Sigmoid colon (tissue), 7 donors: ENCODE data around the gene SLC9A5. TPM values are rescaled to one million over a fixed set of nuclear protein-coding genes. Genes with fewer than 3 reads are reported as not detected.

Experiments
- DNase-seq: peaks from one replicate; pipeline ENCODE4 v3.0.0-alpha.2; 2019
- H3K27ac ChIP-seq, 4 donors: fragments of 200-600 bp; sonication (generic); one replicate each; pipeline ENCODE4 v1.5.1; 2016 to 2019; ENCODE audit warnings: mild to moderate bottlenecking in 1 of 4
- H3K27me3 ChIP-seq, 3 donors: fragments of 200-600 bp; sonication (generic); one replicate each; pipeline ENCODE4 v1.5.1; 2019; ENCODE audit warnings: mild to moderate bottlenecking in 1 of 3
- H3K36me3 ChIP-seq, 4 donors: fragments of 200-600 bp; sonication (generic); one replicate each; pipeline ENCODE4 v1.5.1; 2016 to 2019
- H3K4me1 ChIP-seq, 4 donors: fragments of 200-600 bp; sonication (generic); one replicate each; pipeline ENCODE4 v1.5.1; 2017 to 2019
- H3K4me3 ChIP-seq, 4 donors: fragments of 200-600 bp; sonication (generic); one replicate each; pipeline ENCODE4 v1.5.1; 2017 to 2019; ENCODE audit warnings: mild to moderate bottlenecking in 2 of 4, moderate library complexity in 1 of 4
- H3K9me3 ChIP-seq, 4 donors: fragments of 200-600 bp in 3 of 4; sonication (generic) in 3 of 4; one replicate each; pipeline versions ENCODE4 v1.5.1 to v1.6.1; 2013 to 2019
- CTCF ChIP-seq, 4 experiments: fragments of 450-650 bp in 3 of 4; fragments of 200-600 bp in 1 of 4; IDR thresholded peaks; one replicate each; pipeline ENCODE4 v1.5.1; 2016 to 2019; ENCODE audit warnings: antibody characterized with exemption in 4 of 4, mild to moderate bottlenecking in 3 of 4, moderate library complexity in 2 of 4
- EP300 ChIP-seq, 4 donors: sonication (generic); formaldehyde crosslinking; IDR thresholded peaks; one replicate each; pipeline ENCODE4 v1.6.1; 2017; ENCODE audit warnings: antibody characterized with exemption in 4 of 4
- POLR2A ChIP-seq, 2 donors: fragments of 450-650 bp; IDR thresholded peaks; one replicate each; pipeline ENCODE4 v1.6.1; 2016; ENCODE audit warnings: antibody characterized with exemption in 2 of 2, mild to moderate bottlenecking in 2 of 2, moderate library complexity in 2 of 2
- POLR2AphosphoS5 ChIP-seq, 4 donors: sonication (generic); formaldehyde crosslinking; IDR thresholded peaks; one replicate each; pipeline ENCODE4 v1.6.1; 2017; ENCODE audit warnings: antibody characterized with exemption in 4 of 4
- WGBS, 2 donors: extraction: QIAGEN DNeasy Blood & Tissue Kit; methylation state at CpG; one replicate each; pipeline ENCODE4 v1.1.7; 2013; 5-methylcytosine and 5-hydroxymethylcytosine counted together
- intact Hi-C: fragments of 100-400 bp; cut with DNase I; formaldehyde crosslinking; loops from one replicate; pipeline ENCODE4 v1.15.1; 2023
- polyA plus RNA-seq, 3 donors: library from polyadenylated mRNA; stranded (reverse); fragments of 200-250 nt; gene quantifications; one replicate each; pipeline ENCODE4 v1.2.3, GENCODE V29; 2013
- total RNA-seq, 4 donors: library from RNA; depleted of rRNA; stranded (reverse); fragments of >200 nt; gene quantifications; one replicate each; pipeline ENCODE4 v1.1.0, GENCODE V29; 2016
- donor health status: healthy with polysubstance abuse.
- donor health status: Bipolar disorder and iron deficiency.
- donor health status: healthy.

The SLC9A5 gene
- total and polyA plus RNA-seq, 7 donors: 0.46 to 6.1 (median 0.99) TPM; not detected in 2

GRCh38 chr16:67213197-67214019, 35.4 kb upstream of the SLC9A5 start:
- H3K27ac ChIP-seq: no peak overlapping the region
- 74 to 84% methylated on average over 8 of the region's 8 CpGs for WGBS, 2 donors

GRCh38 chr16:67215706-67216105, 33.1 kb upstream of the SLC9A5 start:
- Histone ChIP-seq H3K36me3 (no peaks in the 10 kb centered on the region), H3K27ac (no peak overlapping the region), H3K4me3 (no peak overlapping the region), H3K9me3 (no peaks in the 10 kb centered on the region), H3K27me3 (no peaks in the 10 kb centered on the region), H3K4me1 (no peaks in the 10 kb centered on the region)
- intact Hi-C loops: no loop called here
- 68 to 74% methylated on average over 5 of the region's 5 CpGs for WGBS, 2 donors
- TF ChIP-seq POLR2A (IDR thresholded peaks at IDR 0.05) (no peak), EP300 (IDR thresholded peaks at IDR 0.05) (no peak), POLR2AphosphoS5 (IDR thresholded peaks at IDR 0.05) (no peak), CTCF (IDR thresholded peaks at IDR 0.05) (no peak)
- no peak for DNase-seq

More at GRCh38 chr16:67213197-67214019, 35.4 kb upstream of the SLC9A5 start:
- TF ChIP-seq EP300 (IDR thresholded peaks at IDR 0.05): no peak
- TF ChIP-seq POLR2A (IDR thresholded peaks at IDR 0.05): no peak
- no peak for TF ChIP-seq CTCF (IDR thresholded peaks at IDR 0.05)
- TF ChIP-seq POLR2AphosphoS5 (IDR thresholded peaks at IDR 0.05): no peak
- Histone ChIP-seq H3K36me3 (no peaks in the 10 kb centered on the region), H3K4me1 (no peaks in the 10 kb centered on the region), H3K4me3 (no peak overlapping the region), H3K27me3 (no peaks in the 10 kb centered on the region), H3K9me3 (no peaks in the 10 kb centered on the region)
- intact Hi-C loops: no loop called here
- DNase-seq: no peak

- intact Hi-C loops: no loop called here
- H3K36me3 ChIP-seq: no peaks in the 10 kb centered on the region
These were observed 31.9 kb upstream of the SLC9A5 start for GRCh38 chr16:67216612-67217490.

GRCh38 chr16:67223992-67224391, 24.8 kb upstream of the SLC9A5 start:
- 12 to 31% methylated on average over 3 of the region's 3 CpGs for WGBS, 2 donors
- TF ChIP-seq CTCF (IDR thresholded peaks at IDR 0.05) (no peak), POLR2A (IDR thresholded peaks at IDR 0.05) (no peak), POLR2AphosphoS5 (IDR thresholded peaks at IDR 0.05) (no peak), EP300 (IDR thresholded peaks at IDR 0.05) (no peak)
- DNase-seq: no peak
- Histone ChIP-seq H3K36me3 (peaks cover 0 to 11% (median 6%) of the 10 kb centered on the region in 4 donors), H3K27ac (no peak overlapping the region), H3K4me3 (no peak overlapping the region), H3K9me3 (no peaks in the 10 kb centered on the region), H3K4me1 (peaks cover 0 to 26% (median 21%) of the 10 kb centered on the region in 4 donors), H3K27me3 (no peaks in the 10 kb centered on the region)
- intact Hi-C loops: no loop called here

More at GRCh38 chr16:67216612-67217490, 31.9 kb upstream of the SLC9A5 start:
- DNase-seq: no peak
- no peak overlapping the region for H3K4me3 ChIP-seq
- TF ChIP-seq EP300 (IDR thresholded peaks at IDR 0.05) (no peak), CTCF (IDR thresholded peaks at IDR 0.05) (no peak), POLR2AphosphoS5 (IDR thresholded peaks at IDR 0.05) (no peak), POLR2A (IDR thresholded peaks at IDR 0.05) (no peak)
- H3K9me3 ChIP-seq: no peaks in the 10 kb centered on the region
- 73 to 84% methylated on average over 18 of the region's 18 CpGs for WGBS, 2 donors
- no peaks in the 10 kb centered on the region for H3K27me3 ChIP-seq
- H3K4me1 ChIP-seq: no peaks in the 10 kb centered on the region
- peak overlapping the region in 1 of 4 donors; percentile 29 for H3K27ac ChIP-seq
